GM12878 (cell line): ENCODE measurements around the gene CMTM2. TPM values are rescaled to one million over a fixed set of nuclear protein-coding genes. Genes with fewer than 3 reads are reported as not detected.
A peak's percentile ranks its signal among the peaks of the same experiment; 100 is the strongest.

Experiments used
- BCL11A ChIP-seq: IDR thresholded peaks from 2 replicates; pipeline ENCODE4 v1.6.1; 2011; ENCODE audit warnings: low read depth, low read length
- BMI1 ChIP-seq: fragments of 450-650 bp; IDR thresholded peaks from 2 replicates; pipeline ENCODE4 v1.6.1; 2016; ENCODE audit warnings: mild to moderate bottlenecking, moderate library complexity, borderline replicate concordance
- CBX5 ChIP-seq: sonication (generic); IDR thresholded peaks from 2 replicates; pipeline ENCODE4 v1.6.1; 2016; ENCODE audit warnings: low read depth, moderate library complexity, mild to moderate bottlenecking, inconsistent platforms
- CEBPB ChIP-seq, 2 experiments: fragments of 150-350 bp in 1 of 2; IDR thresholded peaks; 2 replicates each; pipeline ENCODE4 v1.6.1; 2012 to 2014; ENCODE audit warnings: low read depth in 2 of 2, low read length in 2 of 2, borderline replicate concordance in 1 of 2, inconsistent platforms in 1 of 2
- IKZF1 ChIP-seq: fragments of 450-650 bp; conservative IDR thresholded peaks from 2 replicates; pipeline ENCODE4 v1.6.1; 2017; ENCODE audit warnings: antibody characterized with exemption, mild to moderate bottlenecking
- IKZF2 ChIP-seq, 2 experiments: fragments of 450-650 bp; IDR thresholded peaks; 2 replicates each; pipeline ENCODE4 v1.6.1; 2017; ENCODE audit warnings: mild to moderate bottlenecking in 2 of 2, moderate library complexity in 2 of 2
- POLR2A ChIP-seq: IDR thresholded peaks from 2 replicates; pipeline ENCODE4 v1.6.1; 2011; ENCODE audit warnings: low read depth, mild to moderate bottlenecking, low read length
- RAD51 ChIP-seq: fragments of 450-650 bp; IDR thresholded peaks from 2 replicates; pipeline ENCODE4 v1.6.1; 2016; ENCODE audit warnings: moderate library complexity, mild to moderate bottlenecking, inconsistent platforms
- RB1 ChIP-seq: fragments of 450-650 bp; formaldehyde crosslinking; IDR thresholded peaks from 2 replicates; pipeline ENCODE4 v1.6.1; 2017; ENCODE audit warnings: mild to moderate bottlenecking, borderline replicate concordance
- SIN3A ChIP-seq: IDR thresholded peaks from 2 replicates; pipeline ENCODE4 v1.6.1; 2012; ENCODE audit warnings: low read depth, low read length, improper control_type of control experiment
- SREBF1 ChIP-seq: IDR thresholded peaks from 2 replicates; pipeline ENCODE4 v1.6.1; 2012; ENCODE audit warnings: mild to moderate bottlenecking, low read length
- ZZZ3 ChIP-seq: IDR thresholded peaks from 2 replicates; pipeline ENCODE4 v1.6.1; 2011; ENCODE audit warnings: low read depth; ENCODE audit not compliant: control insufficient read depth, insufficient read length
- polyA plus RNA-seq, 11 experiments: library from polyadenylated mRNA; depleted of rRNA in 4 of 11; unstranded in 6 of 11; stranded (reverse) in 5 of 11; fragments of >200 nt; fragmentation: Nextera tagmentation in 4 of 11; fragmentation: Illumina TruSeq in 1 of 11; extraction: Ambion mirVana in 4 of 11; extraction: Trizol in 1 of 11; gene quantifications; 1 replicate in 1 of 11; 2 replicates in 10 of 11; pipeline versions ENCODE4 v1.2.1 to v1.2.3, GENCODE V29; 2011 to 2016; ENCODE audit warnings: inconsistent platforms in 2 of 11, missing spikeins in 2 of 11, low read depth in 1 of 11
- total RNA-seq, 4 experiments: library from RNA; depleted of rRNA in 3 of 4; stranded (reverse); fragments of >200 nt in 3 of 4; fragmentation: Illumina TruSeq in 1 of 4; extraction: Trizol in 1 of 4; gene quantifications; 2 replicates each; pipeline versions ENCODE4 v1.2.1 to v1.2.3, GENCODE V29; 2013 to 2021
- TF ChIP-seq, protein P1 (sequence below): fragments of 450-650 bp; IDR thresholded peaks from 2 replicates; pipeline ENCODE4 v1.6.1; 2018; ENCODE audit warnings: borderline replicate concordance, mild to moderate bottlenecking; ENCODE audit not compliant: partially characterized antibody
- TF ChIP-seq, protein P2 (sequence below): fragments of 450-650 bp; IDR thresholded peaks from 2 replicates; pipeline ENCODE4 v1.6.1; 2018; ENCODE audit warnings: mild to moderate bottlenecking, low read depth, moderate library complexity; ENCODE audit not compliant: partially characterized antibody
- TF ChIP-seq, protein P3 (sequence below): fragments of 450-650 bp; IDR thresholded peaks from 2 replicates; pipeline ENCODE4 v1.6.1; 2016; ENCODE audit warnings: mild to moderate bottlenecking, moderate library complexity, borderline replicate concordance
- TF ChIP-seq, protein P4 (sequence below): IDR thresholded peaks from 2 replicates; pipeline ENCODE4 v1.6.1; 2011; ENCODE audit warnings: borderline replicate concordance, low read depth, mild to moderate bottlenecking, moderate library complexity, mixed read lengths, low read length; ENCODE audit not compliant: insufficient read depth; ENCODE audit errors: extremely low read length
- TF ChIP-seq, protein P5 (sequence below): fragments of 450-650 bp; IDR thresholded peaks from 2 replicates; pipeline ENCODE4 v1.6.1; 2016; ENCODE audit warnings: mild to moderate bottlenecking
- TF ChIP-seq, protein P6 (sequence below): IDR thresholded peaks from 2 replicates; pipeline ENCODE4 v1.6.1; 2011; ENCODE audit warnings: mild to moderate bottlenecking, low read depth, low read length, moderate library complexity; ENCODE audit not compliant: insufficient replicate concordance

Gene CMTM2
- total and polyA plus RNA-seq, 10 of the 15 experiments (the other 5 are each of a cell fraction or from before 2014, with no cell fraction given), result 0.26 to 0.34 TPM; not detected in 8

DNA sequence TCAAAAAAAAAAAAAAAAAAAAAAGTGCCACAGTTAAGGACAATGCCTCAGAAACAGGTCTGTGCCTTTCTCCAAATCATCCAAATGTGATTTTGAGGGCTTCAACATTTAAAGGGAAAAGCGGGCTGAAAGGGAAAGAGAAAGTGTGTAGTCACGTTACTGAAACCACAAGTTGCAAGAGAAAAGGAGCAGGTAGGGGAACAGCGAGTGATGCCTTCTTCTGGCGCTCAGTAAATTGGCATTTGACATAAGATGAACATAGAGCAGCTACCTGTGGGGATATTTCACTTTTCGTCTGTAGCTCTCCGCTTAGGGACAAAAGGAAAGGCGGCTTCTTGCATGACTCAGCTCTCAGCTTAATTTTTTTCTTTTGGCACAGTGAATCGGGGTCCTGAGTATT is 11.1 kb downstream of the CMTM2 start (continued):
- TF ChIP-seq, protein P1, sequence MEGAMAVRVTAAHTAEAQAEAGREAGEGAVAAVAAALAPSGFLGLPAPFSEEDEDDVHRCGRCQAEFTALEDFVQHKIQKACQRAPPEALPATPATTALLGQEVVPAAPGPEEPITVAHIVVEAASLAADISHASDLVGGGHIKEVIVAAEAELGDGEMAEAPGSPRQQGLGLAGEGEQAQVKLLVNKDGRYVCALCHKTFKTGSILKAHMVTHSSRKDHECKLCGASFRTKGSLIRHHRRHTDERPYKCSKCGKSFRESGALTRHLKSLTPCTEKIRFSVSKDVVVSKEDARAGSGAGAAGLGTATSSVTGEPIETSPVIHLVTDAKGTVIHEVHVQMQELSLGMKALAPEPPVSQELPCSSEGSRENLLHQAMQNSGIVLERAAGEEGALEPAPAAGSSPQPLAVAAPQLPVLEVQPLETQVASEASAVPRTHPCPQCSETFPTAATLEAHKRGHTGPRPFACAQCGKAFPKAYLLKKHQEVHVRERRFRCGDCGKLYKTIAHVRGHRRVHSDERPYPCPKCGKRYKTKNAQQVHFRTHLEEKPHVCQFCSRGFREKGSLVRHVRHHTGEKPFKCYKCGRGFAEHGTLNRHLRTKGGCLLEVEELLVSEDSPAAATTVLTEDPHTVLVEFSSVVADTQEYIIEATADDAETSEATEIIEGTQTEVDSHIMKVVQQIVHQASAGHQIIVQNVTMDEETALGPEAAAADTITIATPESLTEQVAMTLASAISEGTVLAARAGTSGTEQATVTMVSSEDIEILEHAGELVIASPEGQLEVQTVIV, result no peak
- TF ChIP-seq IKZF2 (IDR thresholded peaks at IDR 0.05), result peak; percentile 49 to 56; a peak in 3 of 4 replicates
- TF ChIP-seq IKZF1, result no peak
- no peak for TF ChIP-seq CEBPB (IDR thresholded peaks at IDR 0.05; ENCODE audit: borderline replicate concordance in 1 of 2, low read depth in 2 of 2, low read length in 2 of 2)
- TF ChIP-seq BCL11A, result no peak
- no peak for TF ChIP-seq POLR2A
- no peak for TF ChIP-seq SIN3A
- TF ChIP-seq, protein P2, sequence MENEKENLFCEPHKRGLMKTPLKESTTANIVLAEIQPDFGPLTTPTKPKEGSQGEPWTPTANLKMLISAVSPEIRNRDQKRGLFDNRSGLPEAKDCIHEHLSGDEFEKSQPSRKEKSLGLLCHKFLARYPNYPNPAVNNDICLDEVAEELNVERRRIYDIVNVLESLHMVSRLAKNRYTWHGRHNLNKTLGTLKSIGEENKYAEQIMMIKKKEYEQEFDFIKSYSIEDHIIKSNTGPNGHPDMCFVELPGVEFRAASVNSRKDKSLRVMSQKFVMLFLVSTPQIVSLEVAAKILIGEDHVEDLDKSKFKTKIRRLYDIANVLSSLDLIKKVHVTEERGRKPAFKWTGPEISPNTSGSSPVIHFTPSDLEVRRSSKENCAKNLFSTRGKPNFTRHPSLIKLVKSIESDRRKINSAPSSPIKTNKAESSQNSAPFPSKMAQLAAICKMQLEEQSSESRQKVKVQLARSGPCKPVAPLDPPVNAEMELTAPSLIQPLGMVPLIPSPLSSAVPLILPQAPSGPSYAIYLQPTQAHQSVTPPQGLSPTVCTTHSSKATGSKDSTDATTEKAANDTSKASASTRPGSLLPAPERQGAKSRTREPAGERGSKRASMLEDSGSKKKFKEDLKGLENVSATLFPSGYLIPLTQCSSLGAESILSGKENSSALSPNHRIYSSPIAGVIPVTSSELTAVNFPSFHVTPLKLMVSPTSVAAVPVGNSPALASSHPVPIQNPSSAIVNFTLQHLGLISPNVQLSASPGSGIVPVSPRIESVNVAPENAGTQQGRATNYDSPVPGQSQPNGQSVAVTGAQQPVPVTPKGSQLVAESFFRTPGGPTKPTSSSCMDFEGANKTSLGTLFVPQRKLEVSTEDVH, result no peak
- TF ChIP-seq, protein P3, sequence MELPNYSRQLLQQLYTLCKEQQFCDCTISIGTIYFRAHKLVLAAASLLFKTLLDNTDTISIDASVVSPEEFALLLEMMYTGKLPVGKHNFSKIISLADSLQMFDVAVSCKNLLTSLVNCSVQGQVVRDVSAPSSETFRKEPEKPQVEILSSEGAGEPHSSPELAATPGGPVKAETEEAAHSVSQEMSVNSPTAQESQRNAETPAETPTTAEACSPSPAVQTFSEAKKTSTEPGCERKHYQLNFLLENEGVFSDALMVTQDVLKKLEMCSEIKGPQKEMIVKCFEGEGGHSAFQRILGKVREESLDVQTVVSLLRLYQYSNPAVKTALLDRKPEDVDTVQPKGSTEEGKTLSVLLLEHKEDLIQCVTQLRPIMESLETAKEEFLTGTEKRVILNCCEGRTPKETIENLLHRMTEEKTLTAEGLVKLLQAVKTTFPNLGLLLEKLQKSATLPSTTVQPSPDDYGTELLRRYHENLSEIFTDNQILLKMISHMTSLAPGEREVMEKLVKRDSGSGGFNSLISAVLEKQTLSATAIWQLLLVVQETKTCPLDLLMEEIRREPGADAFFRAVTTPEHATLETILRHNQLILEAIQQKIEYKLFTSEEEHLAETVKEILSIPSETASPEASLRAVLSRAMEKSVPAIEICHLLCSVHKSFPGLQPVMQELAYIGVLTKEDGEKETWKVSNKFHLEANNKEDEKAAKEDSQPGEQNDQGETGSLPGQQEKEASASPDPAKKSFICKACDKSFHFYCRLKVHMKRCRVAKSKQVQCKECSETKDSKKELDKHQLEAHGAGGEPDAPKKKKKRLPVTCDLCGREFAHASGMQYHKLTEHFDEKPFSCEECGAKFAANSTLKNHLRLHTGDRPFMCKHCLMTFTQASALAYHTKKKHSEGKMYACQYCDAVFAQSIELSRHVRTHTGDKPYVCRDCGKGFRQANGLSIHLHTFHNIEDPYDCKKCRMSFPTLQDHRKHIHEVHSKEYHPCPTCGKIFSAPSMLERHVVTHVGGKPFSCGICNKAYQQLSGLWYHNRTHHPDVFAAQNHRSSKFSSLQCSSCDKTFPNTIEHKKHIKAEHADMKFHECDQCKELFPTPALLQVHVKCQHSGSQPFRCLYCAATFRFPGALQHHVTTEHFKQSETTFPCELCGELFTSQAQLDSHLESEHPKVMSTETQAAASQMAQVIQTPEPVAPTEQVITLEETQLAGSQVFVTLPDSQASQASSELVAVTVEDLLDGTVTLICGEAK, result no peak
- no peak for TF ChIP-seq SREBF1
- TF ChIP-seq CBX5, result no peak
- TF ChIP-seq ZZZ3, result no peak
- TF ChIP-seq, protein P4, sequence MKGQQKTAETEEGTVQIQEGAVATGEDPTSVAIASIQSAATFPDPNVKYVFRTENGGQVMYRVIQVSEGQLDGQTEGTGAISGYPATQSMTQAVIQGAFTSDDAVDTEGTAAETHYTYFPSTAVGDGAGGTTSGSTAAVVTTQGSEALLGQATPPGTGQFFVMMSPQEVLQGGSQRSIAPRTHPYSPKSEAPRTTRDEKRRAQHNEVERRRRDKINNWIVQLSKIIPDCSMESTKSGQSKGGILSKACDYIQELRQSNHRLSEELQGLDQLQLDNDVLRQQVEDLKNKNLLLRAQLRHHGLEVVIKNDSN, result no peak
- TF ChIP-seq RAD51, result peak; percentile 68
- no peak for TF ChIP-seq RB1
- TF ChIP-seq, protein P5, sequence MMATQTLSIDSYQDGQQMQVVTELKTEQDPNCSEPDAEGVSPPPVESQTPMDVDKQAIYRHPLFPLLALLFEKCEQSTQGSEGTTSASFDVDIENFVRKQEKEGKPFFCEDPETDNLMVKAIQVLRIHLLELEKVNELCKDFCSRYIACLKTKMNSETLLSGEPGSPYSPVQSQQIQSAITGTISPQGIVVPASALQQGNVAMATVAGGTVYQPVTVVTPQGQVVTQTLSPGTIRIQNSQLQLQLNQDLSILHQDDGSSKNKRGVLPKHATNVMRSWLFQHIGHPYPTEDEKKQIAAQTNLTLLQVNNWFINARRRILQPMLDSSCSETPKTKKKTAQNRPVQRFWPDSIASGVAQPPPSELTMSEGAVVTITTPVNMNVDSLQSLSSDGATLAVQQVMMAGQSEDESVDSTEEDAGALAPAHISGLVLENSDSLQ, result no peak
- TF ChIP-seq, protein P6, sequence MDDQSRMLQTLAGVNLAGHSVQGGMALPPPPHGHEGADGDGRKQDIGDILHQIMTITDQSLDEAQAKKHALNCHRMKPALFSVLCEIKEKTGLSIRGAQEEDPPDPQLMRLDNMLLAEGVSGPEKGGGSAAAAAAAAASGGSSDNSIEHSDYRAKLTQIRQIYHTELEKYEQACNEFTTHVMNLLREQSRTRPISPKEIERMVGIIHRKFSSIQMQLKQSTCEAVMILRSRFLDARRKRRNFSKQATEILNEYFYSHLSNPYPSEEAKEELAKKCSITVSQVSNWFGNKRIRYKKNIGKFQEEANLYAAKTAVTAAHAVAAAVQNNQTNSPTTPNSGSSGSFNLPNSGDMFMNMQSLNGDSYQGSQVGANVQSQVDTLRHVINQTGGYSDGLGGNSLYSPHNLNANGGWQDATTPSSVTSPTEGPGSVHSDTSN, result no peak
- TF ChIP-seq BMI1, result no peak
